IMR-90 (cell line): Measurements from ENCODE around the gene FAS. TPM values are rescaled to one million over a fixed set of nuclear protein-coding genes. Genes with fewer than 3 reads are reported as not detected.

ENCODE experiments used
- ATAC-seq: fragments of 200-7000 bp; cut with Tn5 transposase; 2 replicates; pipeline ENCODE4 v1.9.1; 2020; ENCODE audit warnings: low read depth, mild to moderate bottlenecking, moderate library complexity
- BruUV-seq: library from RNA; stranded (reverse); fragments of 400-500 nt; replicated peaks from 2 replicates; lab custom pipeline; 2021; lab: Mats Ljungman, UMichigan
- CTCF ChIA-PET: fragments of 300-600 bp; formaldehyde crosslinking; extraction: SDS; loops from one replicate; lab custom pipeline; 2021; ENCODE audit warnings: antibody characterized with exemption; lab: Yijun Ruan, JAX
- POLR2A ChIA-PET: fragments of 300-600 bp; sonication (Branson Sonifier 250); formaldehyde crosslinking; loops from one replicate; lab custom pipeline; 2022; ENCODE audit warnings: antibody characterized with exemption; ENCODE audit not compliant: unreplicated experiment; lab: Charles Lee
- DNase-seq: peaks from one replicate; pipeline ENCODE4 v3.0.0; 2013
- H2AFZ ChIP-seq: replicated peaks from 2 replicates; pipeline ENCODE3; 2013; ENCODE audit warnings: low read length, mild to moderate bottlenecking; ENCODE audit not compliant: poor library complexity
- H2AK5ac ChIP-seq: 2 replicates; pipeline ENCODE4 v1.6.1; 2013; ENCODE audit warnings: low read depth, low read length, inconsistent platforms
- H2AK9ac ChIP-seq: replicated peaks from 2 replicates; pipeline ENCODE3; 2013; ENCODE audit warnings: mild to moderate bottlenecking, low read depth, low read length, moderate library complexity; ENCODE audit not compliant: poor library complexity
- H2BK120ac ChIP-seq: 2 replicates; pipeline ENCODE4 v1.6.1; 2013; ENCODE audit warnings: low read depth, low read length, inconsistent platforms
- H2BK15ac ChIP-seq: 3 replicates; pipeline ENCODE4 v1.6.1; 2013; ENCODE audit warnings: low read depth, low read length, inconsistent platforms
- H2BK20ac ChIP-seq: 2 replicates; pipeline ENCODE4 v1.6.1; 2013; ENCODE audit warnings: low read depth, mild to moderate bottlenecking, inconsistent platforms, low read length, moderate library complexity
- H2BK5ac ChIP-seq: 2 replicates; pipeline ENCODE4 v1.6.1; 2013; ENCODE audit warnings: mild to moderate bottlenecking, low read depth, low read length, inconsistent platforms; ENCODE audit not compliant: poor library complexity, severe bottlenecking
- H3K14ac ChIP-seq: replicated peaks from 2 replicates; pipeline ENCODE4 v1.6.1; 2013; ENCODE audit warnings: low read depth, low read length, inconsistent platforms
- H3K18ac ChIP-seq: 2 replicates; pipeline ENCODE4 v1.6.1; 2013; ENCODE audit warnings: low read depth, low read length, control low read depth
- H3K23ac ChIP-seq: 2 replicates; pipeline ENCODE4 v1.6.1; 2013; ENCODE audit warnings: low read depth, low read length, inconsistent platforms
- H3K27ac ChIP-seq: 2 replicates; pipeline ENCODE4 v1.5.1; 2013; ENCODE audit warnings: mild to moderate bottlenecking, control low read depth, low read length; ENCODE audit not compliant: insufficient read depth
- H3K27me3 ChIP-seq: 2 replicates; pipeline ENCODE4 v1.6.1; 2013; ENCODE audit warnings: low read length; ENCODE audit not compliant: control insufficient read depth, insufficient read depth
- H3K36me3 ChIP-seq: 2 replicates; pipeline ENCODE4 v1.6.1; 2013; ENCODE audit warnings: low read length, mixed read lengths; ENCODE audit not compliant: control insufficient read depth, insufficient read depth
- H3K4ac ChIP-seq: 2 replicates; pipeline ENCODE4 v1.6.1; 2013; ENCODE audit warnings: low read depth, low read length, inconsistent platforms
- H3K4me1 ChIP-seq: 2 replicates; pipeline ENCODE4 v1.6.1; 2013; ENCODE audit warnings: low read length, mixed read lengths; ENCODE audit not compliant: control insufficient read depth, insufficient read depth
- H3K4me2 ChIP-seq: 2 replicates; pipeline ENCODE4 v1.6.1; 2013; ENCODE audit warnings: low read depth, mild to moderate bottlenecking, control low read depth, low read length, moderate library complexity
- H3K4me3 ChIP-seq: 2 replicates; pipeline ENCODE4 v1.5.1; 2013; ENCODE audit warnings: low read depth, mild to moderate bottlenecking, control low read depth, low read length, moderate library complexity; ENCODE audit not compliant: insufficient read depth
- H3K56ac ChIP-seq: 2 replicates; pipeline ENCODE4 v1.6.1; 2013; ENCODE audit warnings: low read length, inconsistent platforms; ENCODE audit not compliant: insufficient read depth; ENCODE audit errors: extremely low read depth
- H3K79me1 ChIP-seq, 2 experiments: 2 replicates each; pipeline ENCODE4 v1.6.1; 2013; ENCODE audit warnings: low read length in 2 of 2, inconsistent platforms in 1 of 2, low read depth in 1 of 2
- H3K9ac ChIP-seq: 2 replicates; pipeline ENCODE4 v1.6.1; 2013; ENCODE audit warnings: low read depth, low read length, control low read depth
- H3K9me1 ChIP-seq: 2 replicates; pipeline ENCODE4 v1.6.1; 2013; ENCODE audit warnings: low read length, inconsistent platforms; ENCODE audit not compliant: insufficient read depth
- H3K9me3 ChIP-seq: 2 replicates; pipeline ENCODE4 v1.6.1; 2013; ENCODE audit warnings: low read length; ENCODE audit not compliant: control insufficient read depth, insufficient read depth
- H4K20me1 ChIP-seq: 2 replicates; pipeline ENCODE4 v1.6.1; 2013; ENCODE audit warnings: low read length, inconsistent platforms; ENCODE audit not compliant: insufficient read depth
- H4K5ac ChIP-seq: 2 replicates; pipeline ENCODE4 v1.6.1; 2013; ENCODE audit warnings: mild to moderate bottlenecking, low read depth, low read length, control low read depth
- H4K8ac ChIP-seq, 2 experiments: 2 replicates each; pipeline ENCODE4 v1.6.1; 2013; ENCODE audit warnings: low read depth in 2 of 2, low read length in 2 of 2, control low read depth in 1 of 2, inconsistent platforms in 1 of 2
- H4K91ac ChIP-seq: 2 replicates; pipeline ENCODE4 v1.6.1; 2013; ENCODE audit warnings: low read depth, low read length, inconsistent platforms; ENCODE audit not compliant: insufficient read depth
- BHLHE40 ChIP-seq: fragments of 150-350 bp; IDR thresholded peaks from 2 replicates; pipeline ENCODE4 v1.6.1; 2016; ENCODE audit warnings: mild to moderate bottlenecking, low read depth, low read length
- CEBPB ChIP-seq: IDR thresholded peaks from 2 replicates; pipeline ENCODE4 v1.6.1; 2012; ENCODE audit warnings: low read depth, low read length, improper control_type of control experiment
- CHD1 ChIP-seq: IDR thresholded peaks from 2 replicates; pipeline ENCODE4 v1.6.1; 2012; ENCODE audit warnings: low read depth, low read length, improper control_type of control experiment
- FOS ChIP-seq: fragments of 150-350 bp; IDR thresholded peaks from 2 replicates; pipeline ENCODE4 v1.6.1; 2016; ENCODE audit warnings: low read depth, low read length
- MAFK ChIP-seq: IDR thresholded peaks from 2 replicates; pipeline ENCODE4 v1.6.1; 2012; ENCODE audit warnings: low read depth, low read length, improper control_type of control experiment
- MAZ ChIP-seq: IDR thresholded peaks from 2 replicates; pipeline ENCODE4 v1.6.1; 2012; ENCODE audit warnings: low read depth, mild to moderate bottlenecking, low read length, improper control_type of control experiment, moderate library complexity, borderline replicate concordance
- NFE2L2 ChIP-seq: fragments of 150-350 bp; IDR thresholded peaks from 2 replicates; pipeline ENCODE4 v1.6.1; 2016; ENCODE audit warnings: low read depth, mild to moderate bottlenecking, low read length
- POLR2A ChIP-seq: IDR thresholded peaks from 2 replicates; pipeline ENCODE4 v1.6.1; 2012; ENCODE audit warnings: mild to moderate bottlenecking, low read depth, low read length
- RAD21 ChIP-seq: IDR thresholded peaks from 2 replicates; pipeline ENCODE4 v1.6.1; 2012; ENCODE audit warnings: low read length, improper control_type of control experiment
- RCOR1 ChIP-seq: IDR thresholded peaks from 2 replicates; pipeline ENCODE4 v1.6.1; 2012; ENCODE audit warnings: mild to moderate bottlenecking, low read length, improper control_type of control experiment; ENCODE audit not compliant: insufficient replicate concordance
- RFX5 ChIP-seq: IDR thresholded peaks from 2 replicates; pipeline ENCODE4 v1.8.0; 2012; ENCODE audit warnings: low read depth, mild to moderate bottlenecking, low read length, moderate library complexity
- SMC3 ChIP-seq: fragments of 150-350 bp; IDR thresholded peaks from 2 replicates; pipeline ENCODE4 v1.6.1; 2016; ENCODE audit warnings: low read depth, mild to moderate bottlenecking, antibody characterized with exemption, low read length, moderate library complexity
- WGBS, 2 experiments: methylation state at CpG; one replicate each; pipeline versions ENCODE4 v1.1.5 to v1.1.7; 2013; ENCODE audit warnings: missing lambda C conversion rate in 2 of 2; ENCODE audit not compliant: insufficient read length in 1 of 2; ENCODE audit errors: extremely low coverage in 2 of 2; 5-methylcytosine and 5-hydroxymethylcytosine counted together
- dilution Hi-C: fragments of 300-500 bp; cut with HindIII; formaldehyde crosslinking; loops from one replicate; pipeline ENCODE4 v1.14.3; 2018; ENCODE audit warnings: low sequenced_read_pairs; ENCODE audit not compliant: unreplicated experiment
- in situ Hi-C: fragments of 300-500 bp; cut with MboI; formaldehyde crosslinking; loops from 3 replicates; pipeline ENCODE4 v1.14.3; 2019; ENCODE audit warnings: low sequenced_read_pairs, inconsistent platforms, mixed read lengths
- intact Hi-C: fragments of 100-400 bp; cut with micrococcal nuclease; formaldehyde crosslinking; loops from 2 replicates; pipeline ENCODE4 v1.10.0; 2022
- polyA plus RNA-seq, 3 experiments: library from polyadenylated mRNA; depleted of rRNA; stranded (reverse); fragments of >200 nt; gene quantifications; 2 replicates each; pipeline ENCODE4 v1.2.3, GENCODE V29; 2012; ENCODE audit warnings: low replicate concordance in 1 of 3
- total RNA-seq: library from RNA; depleted of rRNA; stranded (reverse); fragments of >200 nt; gene quantifications from 2 replicates; pipeline ENCODE4 v1.2.3, GENCODE V29; 2012
- TF ChIP-seq, protein P1 (sequence below): fragments of 150-350 bp; IDR thresholded peaks from 2 replicates; pipeline ENCODE4 v1.6.1; 2017; ENCODE audit warnings: mild to moderate bottlenecking, antibody characterized with exemption, low read length, low read depth
- TF ChIP-seq, protein P2 (sequence below): fragments of 150-350 bp; IDR thresholded peaks from 2 replicates; pipeline ENCODE4 v1.6.1; 2016; ENCODE audit warnings: low read depth, mild to moderate bottlenecking, low read length, moderate library complexity, borderline replicate concordance

FAS gene
- total and polyA plus RNA-seq, 2 of the 4 experiments (the other 2 are of a cell fraction): 34.3 to 53.8 TPM

DNA sequence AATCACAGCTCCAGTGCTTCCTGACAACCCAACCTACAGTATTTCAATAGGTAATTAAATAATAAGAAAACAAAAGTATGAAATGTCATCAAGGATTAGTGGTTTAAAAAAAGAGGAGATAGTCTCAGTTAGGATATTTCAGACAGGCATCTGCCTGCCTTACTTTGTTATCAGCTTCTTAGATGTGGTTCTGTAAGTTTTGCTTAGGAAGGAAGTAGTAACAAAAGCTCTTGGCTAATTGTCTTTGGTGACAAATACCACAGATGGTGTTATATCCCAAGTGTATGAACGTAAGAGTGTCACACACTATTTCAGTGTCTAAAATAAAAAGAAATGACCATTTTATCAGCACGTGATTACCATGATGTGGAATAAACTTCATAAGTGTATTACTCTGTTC lies 28.3 kb upstream of the FAS start:
- peaks cover 9% of the 10 kb centered on the region for H3K4me1 ChIP-seq
- DNase-seq (no peak), ATAC-seq (no peak)
- no peak overlapping the region for H2BK20ac ChIP-seq
- no peak overlapping the region for H3K23ac ChIP-seq
- no peak overlapping the region for H3K56ac ChIP-seq
- TF ChIP-seq NFE2L2 (no peak), SMC3 (no peak), CHD1 (no peak), MAFK (no peak), RAD21 (no peak), POLR2A (no peak), FOS (no peak), RFX5 (no peak), CEBPB (no peak), BHLHE40 (no peak), RCOR1 (no peak), MAZ (no peak)
- TF ChIP-seq, protein P1, sequence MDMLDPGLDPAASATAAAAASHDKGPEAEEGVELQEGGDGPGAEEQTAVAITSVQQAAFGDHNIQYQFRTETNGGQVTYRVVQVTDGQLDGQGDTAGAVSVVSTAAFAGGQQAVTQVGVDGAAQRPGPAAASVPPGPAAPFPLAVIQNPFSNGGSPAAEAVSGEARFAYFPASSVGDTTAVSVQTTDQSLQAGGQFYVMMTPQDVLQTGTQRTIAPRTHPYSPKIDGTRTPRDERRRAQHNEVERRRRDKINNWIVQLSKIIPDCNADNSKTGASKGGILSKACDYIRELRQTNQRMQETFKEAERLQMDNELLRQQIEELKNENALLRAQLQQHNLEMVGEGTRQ: no peak
- TF ChIP-seq, protein P2, sequence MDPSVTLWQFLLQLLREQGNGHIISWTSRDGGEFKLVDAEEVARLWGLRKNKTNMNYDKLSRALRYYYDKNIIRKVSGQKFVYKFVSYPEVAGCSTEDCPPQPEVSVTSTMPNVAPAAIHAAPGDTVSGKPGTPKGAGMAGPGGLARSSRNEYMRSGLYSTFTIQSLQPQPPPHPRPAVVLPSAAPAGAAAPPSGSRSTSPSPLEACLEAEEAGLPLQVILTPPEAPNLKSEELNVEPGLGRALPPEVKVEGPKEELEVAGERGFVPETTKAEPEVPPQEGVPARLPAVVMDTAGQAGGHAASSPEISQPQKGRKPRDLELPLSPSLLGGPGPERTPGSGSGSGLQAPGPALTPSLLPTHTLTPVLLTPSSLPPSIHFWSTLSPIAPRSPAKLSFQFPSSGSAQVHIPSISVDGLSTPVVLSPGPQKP: no peak
- peaks cover 3% of the 10 kb centered on the region; the same call in 1 of the 2 replicates for H3K9me1 ChIP-seq
- H3K4ac ChIP-seq: no peak overlapping the region
- intact Hi-C loops: no loop called here
- no peak overlapping the region for H4K91ac ChIP-seq
- no peak overlapping the region for H3K14ac ChIP-seq
- H2AFZ ChIP-seq: no peak overlapping the region
- H4K5ac ChIP-seq: no peak overlapping the region
- no peaks in the 10 kb centered on the region for H3K9me3 ChIP-seq
- H2BK5ac ChIP-seq: no peak overlapping the region
- no peak overlapping the region for H3K9ac ChIP-seq
- no peak overlapping the region for H4K8ac ChIP-seq
- H2AK9ac ChIP-seq: no peak overlapping the region
- dilution Hi-C loops: no loop called here
- H3K79me1 ChIP-seq: peaks cover 6 to 48% of the 10 kb centered on the region in 2 experiments; a peak in 3 of 4 replicates
- WGBS, 2 experiments: no CpG with 5 or more reads among the region's 2 CpGs
- H3K27me3 ChIP-seq: no peaks in the 10 kb centered on the region
- in situ Hi-C loops: no loop called here
- no peak overlapping the region for H2BK120ac ChIP-seq
- no peak overlapping the region for H3K4me2 ChIP-seq
- no peak overlapping the region for H3K27ac ChIP-seq
- BruUV-seq: no TSS peak
- no peak overlapping the region for H3K18ac ChIP-seq
- POLR2A ChIA-PET: no interaction called here
- no peak overlapping the region for H3K4me3 ChIP-seq
- CTCF ChIA-PET: no interaction called here
- H4K20me1 ChIP-seq: no peaks in the 10 kb centered on the region
- no peak overlapping the region for H2AK5ac ChIP-seq
- H3K36me3 ChIP-seq: no peaks in the 10 kb centered on the region
- no peak overlapping the region for H2BK15ac ChIP-seq
